Testis (tissue), 2 donors: ENCODE results near the gene CD8A.

ENCODE experiments used
- CTCF ChIP-seq, 3 experiments: fragments of 450-650 bp in 2 of 3; fragments of 200-600 bp in 1 of 3; sonication (generic) in 1 of 3; IDR thresholded peaks; one replicate each; pipeline ENCODE4 v1.5.1; 2016 to 2019; ENCODE audit warnings: antibody characterized with exemption in 3 of 3, mild to moderate bottlenecking in 2 of 3, moderate library complexity in 1 of 3
- POLR2A ChIP-seq: fragments of 450-650 bp; IDR thresholded peaks from one replicate; pipeline ENCODE4 v1.6.1; 2017; ENCODE audit warnings: antibody characterized with exemption, mild to moderate bottlenecking, moderate library complexity

GRCh38 chr2:86807133-86807467 lies 16.4 kb upstream of the CD8A start:
- TF ChIP-seq POLR2A, result no peak
- no peak for TF ChIP-seq CTCF (IDR thresholded peaks at IDR 0.05)
